Stimulated activated CD4-positive, alpha-beta T cell treated with anti-CD3 and anti-CD28 coated beads, Interleukin-4, amount 100 ng/mL, for 4 hours (primary cell): ENCODE measurements around the gene OPRL1.

Experiments
- DNase-seq, 2 experiments: peaks; one replicate each; pipeline ENCODE4 v3.0.0-alpha.2; 2020

OPRL1 gene

GRCh38 chr20:64145458-64146300 is 65.8 kb downstream of the OPRL1 start:
- no peak for DNase-seq

- no peak for DNase-seq
Measured at GRCh38 chr20:64146301-64146935, 66.5 kb downstream of the OPRL1 start.

GRCh38 chr20:64146936-64147477 is 67.1 kb downstream of the OPRL1 start:
- DNase-seq = no peak

GRCh38 chr20:64148581-64148980 is 68.7 kb downstream of the OPRL1 start:
- DNase-seq = no peak

- no peak for DNase-seq
Measured at GRCh38 chr20:64149141-64149540, 69.3 kb downstream of the OPRL1 start.

GRCh38 chr20:64149809-64150560 is 70.1 kb downstream of the OPRL1 start:
- no peak for DNase-seq
